ENCODE measurements around the gene TMEM176B. TPM values are rescaled to one million over a fixed set of nuclear protein-coding genes. Genes with fewer than 3 reads are reported as not detected.

Gene TMEM176B
- total and polyA plus RNA-seq, 2 of the 13 experiments (the other 11 are each of a cell fraction or from before 2014, with no cell fraction given), result not detected

DNA sequence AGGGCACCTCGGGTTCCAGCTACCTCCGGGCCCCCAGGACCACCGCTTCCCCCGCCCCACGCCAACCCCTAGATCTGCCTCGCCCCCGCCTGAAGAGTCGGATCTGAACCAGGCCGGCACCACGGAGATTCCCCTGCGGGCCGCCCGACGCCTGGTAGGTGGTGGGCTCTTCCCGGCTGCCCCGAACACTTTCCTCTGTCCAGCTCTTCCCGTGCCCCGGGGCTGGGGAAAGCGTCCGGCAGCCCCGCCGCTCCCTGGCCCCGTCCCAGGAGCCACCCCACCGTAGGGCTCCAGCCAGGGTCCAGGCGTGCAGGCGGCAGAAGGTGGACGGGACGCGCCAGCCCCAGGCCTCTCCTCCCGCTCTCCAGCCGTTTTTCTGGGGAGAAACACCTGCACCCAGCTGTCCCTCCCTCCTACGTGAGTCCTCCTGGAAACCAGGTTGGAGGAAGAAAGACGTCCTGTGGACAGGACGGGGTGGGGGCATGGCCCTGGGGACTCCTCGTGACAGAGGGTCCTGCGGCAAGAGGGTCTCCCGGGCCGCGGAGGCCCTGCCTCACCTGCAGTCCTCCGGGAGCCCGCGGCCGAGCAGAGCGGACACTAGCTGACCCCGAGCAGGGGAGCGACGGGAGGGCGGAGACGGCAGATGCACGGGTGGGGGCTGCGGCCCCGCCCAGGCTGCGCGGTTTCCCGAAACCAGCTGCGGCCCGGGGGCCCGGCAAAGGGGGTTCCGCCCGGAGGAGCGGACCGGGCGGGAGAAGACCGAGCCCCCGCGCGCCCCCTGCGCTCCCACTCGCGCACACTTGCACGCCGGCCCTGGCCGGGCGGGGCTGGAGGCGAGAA, at the start of gene TMEM176B (continued):
- TF ChIP-seq ZBTB33 (CRISPR knock-in tag; IDR thresholded peaks at IDR 0.05) (no peak), ZBTB3 (CRISPR knock-in tag; IDR thresholded peaks at IDR 0.05; ENCODE audit: borderline replicate concordance, low read depth) (no peak)

DNA sequence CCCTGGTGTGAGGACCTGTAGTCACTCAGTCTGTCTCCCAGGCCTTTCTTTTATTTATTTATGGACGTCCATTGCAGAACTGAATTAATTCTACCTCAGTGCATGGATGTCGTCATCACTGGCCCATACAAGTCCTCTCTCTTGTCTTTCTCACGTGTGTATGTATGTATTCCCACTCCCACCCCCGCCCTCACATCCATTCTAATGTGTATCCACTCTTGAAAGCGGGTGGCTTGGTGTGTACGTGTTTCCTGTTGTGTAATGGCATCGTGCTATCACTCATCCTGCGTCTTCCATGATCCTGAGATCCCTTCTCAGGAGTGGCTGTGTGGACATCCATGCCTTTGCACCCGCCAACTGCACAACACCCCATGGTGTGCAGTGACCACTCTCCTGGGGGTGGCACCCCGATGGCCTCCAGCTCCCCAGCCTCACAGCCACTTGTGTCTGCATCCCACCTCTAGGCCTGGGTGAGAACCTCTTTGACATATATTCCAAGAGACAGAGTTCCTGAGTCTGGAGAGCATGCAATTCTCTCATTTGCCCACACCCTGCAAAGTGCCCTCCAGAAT, 49.1 kb upstream of the TMEM176B start:
- CTCF ChIA-PET (ENCODE audit: low intra/inter-chr PET ratio, low total read pairs), result no interaction called here
- in situ Hi-C loops (cut with HindIII; ENCODE audit: extremely low pct_ligation_motif_present, low pct_unique_long_range_greater_than_20kb) (no loop called here), intact Hi-C loops (cut with micrococcal nuclease; ENCODE audit: unreplicated experiment) (no loop called here)
- no peak for DNase-seq (ENCODE audit: low spot score)
- Histone ChIP-seq H3K9ac (ENCODE audit: insufficient read depth, low read depth, low read length) (no peak overlapping the region), H3K4me3 (replicated peaks in 1 of 3; ENCODE audit: insufficient read depth in 1 of 3, low read depth in 2 of 3, low read length in 3 of 3) (no peak overlapping the region), H3K4me1 (ENCODE audit: insufficient read depth, low read length) (no peaks in the 10 kb centered on the region), H4K20me1 (ENCODE audit: insufficient read depth, low read length) (no peaks in the 10 kb centered on the region), H2AFZ (ENCODE audit: low read length) (no peak overlapping the region), H3K27ac (ENCODE audit: extremely low read length, insufficient read depth, low read length) (no peak overlapping the region), H3K9me3 (ENCODE audit: low read length) (no peaks in the 10 kb centered on the region), H3K36me3 (replicated peaks in 1 of 2; ENCODE audit: control insufficient read depth in 1 of 2, insufficient read depth in 2 of 2, low read length in 2 of 2) (no peaks in the 10 kb centered on the region), H3K27me3 (ENCODE audit: control insufficient read depth in 1 of 2, insufficient read depth in 2 of 2, low read length in 2 of 2) (peaks cover 6 to 53% of the 10 kb centered on the region in 2 experiments), H3K4me2 (ENCODE audit: low read depth, low read length) (no peak overlapping the region), H3K79me2 (ENCODE audit: insufficient read depth, low read length) (no peaks in the 10 kb centered on the region)
- ATAC-seq, result no peak
- POLR2A ChIA-PET, result no interaction called here
- FAIRE-seq, result no peak
- no TSS peak for BruUV-seq (replicated peaks)
- 5% methylated on average over 9 of the region's 10 CpGs for WGBS (ENCODE audit: low lambda C conversion rate)
- TF ChIP-seq POLR2AphosphoS2 (IDR thresholded peaks at IDR 0.05; ENCODE audit: low read depth, low read length) (no peak), ATF7 (IDR thresholded peaks at IDR 0.05) (peak; percentile 56), ATF7 (CRISPR knock-in tag; IDR thresholded peaks at IDR 0.05) (no peak), REL (CRISPR knock-in tag; conservative IDR thresholded peaks at IDR 0.05) (no peak), ZNF263 (CRISPR knock-in tag; IDR thresholded peaks at IDR 0.05) (no peak), NPAS2 (CRISPR knock-in tag; IDR thresholded peaks at IDR 0.05; ENCODE audit: borderline replicate concordance) (no peak), ZNF878 (CRISPR knock-in tag; IDR thresholded peaks at IDR 0.05) (no peak), GABPA (IDR thresholded peaks at IDR 0.05; ENCODE audit: low read depth, low read length) (no peak), GABPA (CRISPR knock-in tag; IDR thresholded peaks at IDR 0.05; ENCODE audit: low read depth) (no peak), RERE (CRISPR knock-in tag; IDR thresholded peaks at IDR 0.05; ENCODE audit: low read depth) (no peak)
- TF ChIP-seq, protein P1, sequence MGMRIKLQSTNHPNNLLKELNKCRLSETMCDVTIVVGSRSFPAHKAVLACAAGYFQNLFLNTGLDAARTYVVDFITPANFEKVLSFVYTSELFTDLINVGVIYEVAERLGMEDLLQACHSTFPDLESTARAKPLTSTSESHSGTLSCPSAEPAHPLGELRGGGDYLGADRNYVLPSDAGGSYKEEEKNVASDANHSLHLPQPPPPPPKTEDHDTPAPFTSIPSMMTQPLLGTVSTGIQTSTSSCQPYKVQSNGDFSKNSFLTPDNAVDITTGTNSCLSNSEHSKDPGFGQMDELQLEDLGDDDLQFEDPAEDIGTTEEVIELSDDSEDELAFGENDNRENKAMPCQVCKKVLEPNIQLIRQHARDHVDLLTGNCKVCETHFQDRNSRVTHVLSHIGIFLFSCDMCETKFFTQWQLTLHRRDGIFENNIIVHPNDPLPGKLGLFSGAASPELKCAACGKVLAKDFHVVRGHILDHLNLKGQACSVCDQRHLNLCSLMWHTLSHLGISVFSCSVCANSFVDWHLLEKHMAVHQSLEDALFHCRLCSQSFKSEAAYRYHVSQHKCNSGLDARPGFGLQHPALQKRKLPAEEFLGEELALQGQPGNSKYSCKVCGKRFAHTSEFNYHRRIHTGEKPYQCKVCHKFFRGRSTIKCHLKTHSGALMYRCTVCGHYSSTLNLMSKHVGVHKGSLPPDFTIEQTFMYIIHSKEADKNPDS (CRISPR knock-in tag; IDR thresholded peaks at IDR 0.05), result no peak
